NT2/D1 (cell line): ENCODE measurements around the gene SLC22A4.

ENCODE experiments used
- YY1 ChIP-seq: IDR thresholded peaks from 2 replicates; pipeline ENCODE4 v1.6.1; 2011; ENCODE audit not compliant: insufficient read length, insufficient read depth
- ZNF274 ChIP-seq: IDR thresholded peaks from 2 replicates; pipeline ENCODE4 v1.6.1; 2011; ENCODE audit warnings: mild to moderate bottlenecking, low read depth, low read length

DNA sequence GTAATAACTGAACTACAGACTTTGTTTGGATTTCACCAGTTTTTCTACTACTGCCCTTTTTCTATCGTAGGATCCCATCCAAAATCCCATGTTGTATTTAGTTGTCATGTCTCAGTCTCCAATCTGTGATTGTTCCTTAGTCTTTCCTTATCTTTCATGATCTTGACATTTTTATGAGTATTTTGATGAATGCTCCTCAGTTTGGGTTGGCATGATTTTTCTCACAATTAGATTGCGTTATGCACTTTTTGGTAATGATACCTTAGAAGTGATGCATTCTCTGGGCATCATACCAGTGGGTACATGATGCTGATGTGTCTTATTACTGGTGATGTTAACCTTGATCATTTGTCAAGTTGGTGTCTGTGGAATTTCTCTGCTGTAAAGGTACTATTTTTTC lies 5.7 kb downstream of the SLC22A4 start:
- TF ChIP-seq YY1 (no peak), ZNF274 (no peak)
